HG03575 (cell line): ENCODE data around the gene PRSS37.
"Not testable (repeated sequence)": the region's sequence is repeated elsewhere in the genome, so short reads cannot be mapped to it uniquely, and the experiment has no call there.

Experiments
- ATAC-seq: cut with Tn5 transposase; IDR thresholded peaks from one replicate; pipeline ENCODE4 v1.9.1; 2021; ENCODE audit not compliant: unreplicated experiment, insufficient number of reproducible peaks, low FRiP score; ENCODE audit errors: extremely low read depth

PRSS37 gene, protein sequence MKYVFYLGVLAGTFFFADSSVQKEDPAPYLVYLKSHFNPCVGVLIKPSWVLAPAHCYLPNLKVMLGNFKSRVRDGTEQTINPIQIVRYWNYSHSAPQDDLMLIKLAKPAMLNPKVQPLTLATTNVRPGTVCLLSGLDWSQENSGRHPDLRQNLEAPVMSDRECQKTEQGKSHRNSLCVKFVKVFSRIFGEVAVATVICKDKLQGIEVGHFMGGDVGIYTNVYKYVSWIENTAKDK

DNA sequence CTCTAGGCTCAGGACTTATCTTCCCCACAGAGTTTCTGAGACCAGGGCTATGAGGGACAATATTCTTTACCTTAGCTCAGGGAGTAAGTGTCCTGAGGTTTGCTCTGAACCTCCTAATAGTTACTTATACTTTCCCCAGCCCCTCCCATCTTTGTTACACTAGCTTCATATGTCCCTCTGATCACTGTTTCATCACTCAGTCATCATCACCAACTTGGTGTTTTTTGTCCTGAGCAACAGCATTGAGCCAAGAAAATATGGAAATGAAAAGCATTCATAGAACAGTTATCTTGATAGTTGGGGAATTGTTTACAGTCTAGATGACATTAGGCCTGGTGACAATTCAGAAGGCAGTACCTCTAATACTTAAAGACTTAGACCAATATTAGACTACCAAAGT, at the start of gene PRSS37:
PRSS37 (minus strand) TSS at position 101 of the 400 bp plus-strand sequence. CDS start 436 bp downstream, outside the sequence.
- ATAC-seq = no peak

GRCh38 chr7:141889321-141889720, 48.0 kb upstream of the PRSS37 start:
- no peak for ATAC-seq

DNA sequence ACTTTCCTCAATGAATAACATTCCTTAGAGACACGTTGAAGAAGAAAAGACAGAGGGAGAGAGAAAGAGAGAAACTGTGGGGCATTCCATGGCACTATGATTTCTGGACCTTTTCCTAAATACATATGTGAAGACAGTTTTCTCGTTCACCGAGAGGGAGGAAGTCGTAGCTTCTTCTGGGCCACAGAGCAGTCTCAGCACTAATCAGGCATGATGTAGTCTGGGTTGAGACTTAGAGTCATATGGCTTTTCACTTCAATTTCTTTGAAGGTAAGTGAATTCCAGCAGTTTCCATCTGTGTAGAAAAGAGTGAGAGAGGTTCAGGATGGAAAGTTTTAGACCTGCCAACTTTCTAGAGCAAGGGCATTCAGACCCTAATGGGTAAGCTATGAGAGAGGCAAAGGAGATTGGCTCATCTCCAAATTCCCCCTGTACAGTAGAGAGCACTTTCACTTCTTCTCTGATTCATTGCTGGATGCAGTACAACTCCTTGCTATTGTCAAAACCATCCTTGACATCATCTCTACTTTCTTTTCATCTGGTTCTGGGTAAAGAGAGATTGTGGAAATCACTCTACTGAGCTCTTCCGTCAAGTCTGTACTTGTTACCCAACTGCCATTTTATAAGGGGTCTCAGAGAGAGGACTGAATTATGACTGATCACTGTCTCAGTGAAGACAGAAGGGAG, 43.4 kb upstream of the PRSS37 start:
- no peak for ATAC-seq

DNA sequence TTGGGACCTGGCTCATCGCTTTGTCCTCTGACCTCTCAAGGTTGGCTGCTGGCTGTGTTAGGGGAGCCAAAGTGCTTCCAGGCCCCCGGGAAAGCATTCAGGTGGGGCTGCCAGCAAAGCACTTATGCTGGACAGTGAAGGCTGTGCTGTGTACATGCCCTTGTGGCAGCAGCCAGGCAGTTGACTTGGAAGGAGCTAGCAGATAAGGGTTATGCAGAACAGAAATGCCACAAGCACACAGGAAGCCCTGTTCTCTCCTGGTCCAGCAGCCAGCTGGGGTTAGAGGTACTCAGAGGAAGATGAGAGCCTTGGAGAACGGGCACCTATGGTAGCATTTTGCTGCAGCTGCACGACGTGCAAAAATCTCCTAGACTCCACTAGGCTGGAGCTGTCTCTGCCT, 39.7 kb upstream of the PRSS37 start:
- ATAC-seq = no peak

DNA sequence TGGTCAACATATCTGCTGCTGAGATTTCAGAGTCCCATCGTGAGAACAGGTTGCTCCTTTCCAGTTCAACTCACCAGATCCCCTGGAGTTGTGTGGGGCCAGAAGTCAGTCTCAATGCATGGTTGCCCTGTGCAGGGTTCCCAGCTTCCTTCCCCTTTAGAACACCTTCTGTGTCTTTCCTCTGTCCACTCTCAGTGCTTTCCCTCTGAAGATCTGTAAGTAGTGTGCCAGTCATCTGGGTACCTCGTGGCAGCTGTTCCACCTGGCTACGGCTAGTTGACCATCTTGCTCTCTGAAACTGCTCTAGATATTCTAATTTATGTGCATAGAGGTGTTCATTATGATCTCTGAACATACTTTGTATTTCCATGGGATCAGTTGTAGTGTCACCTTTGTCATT, 36.1 kb upstream of the PRSS37 start:
- ATAC-seq = no peak

DNA sequence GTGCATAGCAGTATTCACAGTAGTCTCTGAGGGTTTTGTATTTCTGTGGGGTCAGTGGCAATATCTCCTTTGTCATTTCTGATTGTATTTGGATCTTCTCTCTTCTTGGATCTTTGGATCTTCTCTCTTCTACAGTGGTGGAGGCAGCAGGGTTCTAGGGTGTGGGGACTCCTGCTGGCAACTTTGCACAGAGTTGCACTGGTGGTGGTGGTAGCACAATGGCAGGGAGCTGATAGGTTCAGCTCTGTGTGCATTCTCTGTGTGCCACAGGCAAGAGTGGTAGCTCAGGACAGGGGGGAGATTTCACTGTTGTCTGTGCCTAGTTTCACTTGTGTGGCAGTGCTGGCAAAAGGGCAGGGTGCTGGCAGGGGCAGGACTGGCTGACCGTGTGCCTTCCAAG, 35.1 kb upstream of the PRSS37 start:
- ATAC-seq = no peak

DNA sequence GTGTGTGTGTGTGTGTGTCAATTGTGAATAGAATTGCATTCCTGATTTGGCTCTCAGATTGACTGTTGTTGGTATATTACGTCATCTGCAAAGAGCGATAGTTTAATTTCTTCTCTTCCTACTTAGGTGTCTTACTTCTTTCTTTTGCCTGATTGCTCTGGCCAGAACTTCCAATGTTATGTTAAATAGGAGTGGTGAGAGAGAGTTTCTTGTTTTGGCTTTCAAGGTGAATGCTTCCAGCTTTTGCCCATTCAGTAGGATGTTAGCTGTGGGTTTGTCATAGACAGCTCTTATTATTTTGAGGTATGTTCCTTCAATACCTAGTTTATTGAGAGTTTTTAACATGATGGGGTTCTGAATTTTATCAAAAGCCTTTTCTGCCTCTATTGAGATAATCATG, 34.2 kb upstream of the PRSS37 start:
- ATAC-seq = no peak

GRCh38 chr7:141874787-141875186, 33.5 kb upstream of the PRSS37 start:
- ATAC-seq = no peak

GRCh38 chr7:141872931-141873330, 31.6 kb upstream of the PRSS37 start:
- no peak for ATAC-seq

- ATAC-seq = no peak
Measured at GRCh38 chr7:141866974-141867373, 25.7 kb upstream of the PRSS37 start.

DNA sequence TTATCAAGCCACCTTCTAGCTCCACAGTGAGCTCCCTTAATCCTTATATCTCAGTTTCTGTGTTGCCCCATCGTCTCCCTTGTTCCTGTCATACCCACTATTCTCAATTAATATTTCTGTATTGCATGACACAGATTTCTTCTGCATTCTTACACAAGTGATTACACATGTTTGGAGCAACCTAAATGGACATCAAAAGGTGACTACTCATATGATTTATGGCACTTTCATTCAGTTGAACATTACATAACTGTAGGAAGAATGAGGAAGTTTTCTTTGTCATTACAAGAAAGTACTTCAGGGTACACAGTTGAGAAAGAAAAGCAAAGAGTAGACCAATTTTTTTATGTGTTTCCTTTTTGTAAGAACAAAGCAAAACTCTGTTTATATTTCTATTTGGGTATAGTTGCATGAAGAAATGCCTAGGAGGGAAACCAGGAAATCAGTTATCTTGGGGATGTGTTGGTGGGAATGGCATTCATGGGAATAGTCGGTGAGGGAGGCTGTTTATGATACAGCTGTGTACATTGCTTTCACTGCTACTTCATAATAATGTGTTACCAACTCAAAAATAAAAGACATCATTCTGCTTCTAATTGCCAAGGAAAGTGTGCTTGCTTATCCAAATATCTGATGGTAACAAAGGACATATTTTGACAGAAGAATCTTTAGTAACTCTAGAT, 23.6 kb upstream of the PRSS37 start:
- ATAC-seq = no peak

DNA sequence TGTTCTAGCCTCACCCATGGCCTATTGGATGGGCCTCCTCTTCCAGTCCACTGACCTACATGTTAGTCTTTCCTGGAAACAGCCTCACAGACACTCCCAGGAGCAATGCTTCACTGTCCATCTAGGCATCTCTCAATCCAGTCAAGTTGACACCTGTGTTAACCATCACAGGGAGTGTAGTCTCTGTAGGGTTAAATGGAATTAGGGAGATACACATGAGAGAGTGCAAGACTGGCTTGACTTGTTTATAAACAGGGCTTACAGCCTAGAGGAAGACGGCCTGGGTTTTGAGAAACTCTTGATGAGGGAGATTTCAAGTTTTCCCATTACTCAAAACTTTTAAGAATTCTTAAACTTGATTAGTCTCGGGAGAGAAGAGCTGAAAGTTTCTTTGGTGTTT, 18.9 kb upstream of the PRSS37 start:
- no peak for ATAC-seq

- ATAC-seq = no peak
Measured at GRCh38 chr7:141847996-141848395, 6.7 kb upstream of the PRSS37 start.

DNA sequence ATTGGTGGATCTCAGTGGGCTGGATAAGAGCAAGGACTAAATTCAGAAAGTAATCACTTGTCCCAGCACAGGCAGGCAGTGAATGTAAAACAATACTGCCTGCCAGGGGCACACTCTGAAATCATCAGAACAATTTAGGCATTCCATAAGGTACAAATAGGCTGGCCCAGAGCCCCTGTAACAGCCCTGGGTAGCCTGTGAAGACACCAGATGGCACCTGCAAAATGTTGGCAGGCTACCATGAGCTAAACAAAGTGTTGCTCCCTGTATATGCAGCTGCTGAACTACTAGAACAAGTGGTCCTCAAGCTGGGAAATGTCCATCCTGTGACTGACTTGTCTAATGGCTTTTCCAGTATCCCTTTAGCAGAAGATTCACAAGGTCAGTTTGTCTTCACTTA, 3.0 kb upstream of the PRSS37 start:
- ATAC-seq = no peak

- ATAC-seq = no peak
Measured at GRCh38 chr7:141842904-141843303, 1.6 kb upstream of the PRSS37 start.

DNA sequence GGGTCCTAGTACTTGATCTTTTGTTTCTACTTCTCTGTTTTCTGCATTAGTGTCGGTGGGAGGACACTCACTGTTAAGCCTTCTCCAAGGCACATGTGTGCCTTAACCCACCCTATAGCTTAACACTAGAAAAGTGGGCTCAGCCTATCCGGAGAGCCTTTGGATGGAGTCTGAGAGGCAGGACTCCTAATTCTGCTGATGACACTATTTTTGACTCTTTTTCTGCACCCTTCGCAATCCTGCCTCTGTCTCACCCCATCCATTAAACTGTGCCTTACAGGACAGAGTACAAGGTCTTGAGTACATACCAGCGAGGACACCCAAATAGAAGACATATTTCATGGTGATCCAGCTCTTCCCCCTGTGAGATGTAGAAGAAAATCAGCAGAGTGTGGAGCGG, 577 bp downstream of the PRSS37 start:
- no peak for ATAC-seq

DNA sequence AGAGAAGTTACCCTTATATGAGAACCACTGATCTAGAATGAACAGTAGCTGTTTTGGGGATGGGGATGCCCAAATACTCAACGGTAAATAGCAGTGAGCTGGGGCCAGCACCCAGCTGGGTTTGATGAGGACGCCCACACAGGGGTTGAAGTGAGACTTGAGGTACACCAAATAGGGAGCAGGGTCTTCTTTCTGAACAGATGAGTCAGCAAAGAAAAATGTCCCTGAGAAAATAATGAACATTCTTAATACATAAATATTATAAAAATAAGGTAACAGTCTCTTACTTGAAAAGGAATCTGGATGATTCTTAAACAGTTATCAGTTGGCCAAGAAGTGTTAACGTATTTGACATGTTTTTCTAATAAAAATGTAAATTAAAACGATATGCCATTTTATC, 2.0 kb downstream of the PRSS37 start:
- no peak for ATAC-seq

DNA sequence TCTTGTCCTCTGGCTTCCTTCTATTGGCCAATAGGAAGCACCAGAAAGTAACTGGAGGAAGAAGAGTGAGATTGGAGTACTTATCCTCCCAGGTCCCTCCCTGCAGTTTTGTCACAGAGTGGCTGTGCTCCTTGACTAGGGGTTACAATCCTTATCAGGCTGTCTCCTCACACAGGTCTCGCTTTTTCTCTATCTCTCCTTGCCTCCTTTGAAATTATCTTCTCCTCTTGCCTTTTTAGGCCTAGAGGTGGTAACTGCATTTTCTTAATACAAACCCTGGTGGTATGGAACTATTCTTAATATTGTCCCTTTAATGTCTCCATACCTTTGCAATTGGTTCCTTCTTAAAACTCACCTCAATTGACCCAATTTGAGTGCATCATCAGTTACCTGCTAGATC, 2.7 kb downstream of the PRSS37 start:
- no peak for ATAC-seq

- no peak for ATAC-seq
Measured at GRCh38 chr7:141837683-141838082, 3.6 kb downstream of the PRSS37 start.

GRCh38 chr7:141822432-141822831, 18.9 kb downstream of the PRSS37 start:
- ATAC-seq = not testable (repeated sequence)
